Activated T-cell treated with anti-CD3 and anti-CD28 coated beads, Interleukin-2, amount 50 U/mL, for 72 hours (primary cell): Measurements from ENCODE around the gene AKAP6. TPM values are rescaled to one million over a fixed set of nuclear protein-coding genes. Genes with fewer than 3 reads are reported as not detected.

ENCODE experiments used
- ATAC-seq, 2 donors: fragments of 150-1000 bp; cut with Tn5 transposase; replicated peaks in 1 of 2; 2 replicates each; pipeline ENCODE4 v1.10.0; 2021; ENCODE audit warnings: moderate library complexity in 2 of 2, mild to moderate bottlenecking in 1 of 2
- DNase-seq, 2 donors: peaks; one replicate each; pipeline ENCODE4 v3.0.0; 2021 to 2022; ENCODE audit warnings: mixed read lengths in 1 of 2
- H3K27ac Mint-ChIP-seq: one replicate; pipeline ENCODE4 v1.8.0; 2022; ENCODE audit warnings: mild to moderate bottlenecking, moderate library complexity, mixed read lengths
- H3K27me3 Mint-ChIP-seq: one replicate; pipeline ENCODE4 v1.8.0; 2022; ENCODE audit warnings: low read depth, mixed read lengths
- H3K36me3 Mint-ChIP-seq, 2 donors: one replicate each; pipeline ENCODE4 v1.8.0; 2022; ENCODE audit warnings: mixed read lengths in 2 of 2, mild to moderate bottlenecking in 1 of 2; ENCODE audit not compliant: insufficient read depth in 2 of 2
- H3K4me1 Mint-ChIP-seq: one replicate; pipeline ENCODE4 v1.8.0; 2022; ENCODE audit warnings: low read depth, mixed read lengths
- H3K4me3 Mint-ChIP-seq, 2 donors: one replicate each; pipeline ENCODE4 v1.8.0; 2022; ENCODE audit warnings: mild to moderate bottlenecking in 2 of 2, mixed read lengths in 2 of 2, moderate library complexity in 2 of 2
- H3K9me3 Mint-ChIP-seq, 2 donors: one replicate each; pipeline ENCODE4 v1.8.0; 2022; ENCODE audit warnings: mixed read lengths in 2 of 2
- total RNA-seq, 2 donors: library from RNA; stranded (reverse); gene quantifications; one replicate each; pipeline ENCODE4 v1.2.3, GENCODE V29; 2022

The AKAP6 gene
- total RNA-seq, 2 donors from 2014 or later = 3.6 to 3.9 TPM

DNA sequence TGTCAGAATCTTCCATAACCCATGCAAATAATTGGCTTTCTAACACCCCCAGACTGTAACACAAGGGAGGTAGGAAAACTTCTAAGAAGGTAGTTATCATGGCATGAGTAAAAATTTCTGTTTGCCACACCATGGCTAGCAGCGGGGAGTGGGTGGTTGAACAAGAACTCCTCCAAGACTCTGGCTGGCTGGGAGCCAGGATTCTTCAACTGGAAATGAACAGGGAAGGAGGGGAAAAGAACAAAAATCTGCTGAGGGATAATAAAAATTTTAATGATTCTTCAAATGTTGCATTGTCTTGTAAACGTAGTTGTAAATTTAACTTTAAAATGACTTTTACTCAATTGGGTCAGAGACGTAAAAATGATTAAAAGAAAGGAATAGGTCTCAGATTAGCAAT lies 78.9 kb downstream of the AKAP6 start:
- H3K27me3 Mint-ChIP-seq = no peaks in the 10 kb centered on the region
- H3K9me3 Mint-ChIP-seq = no peaks in the 10 kb centered on the region
- H3K4me3 Mint-ChIP-seq = no peak overlapping the region
- ATAC-seq = no peak
- no peak overlapping the region for H3K27ac Mint-ChIP-seq
- no peaks in the 10 kb centered on the region for H3K4me1 Mint-ChIP-seq
- H3K36me3 Mint-ChIP-seq = no peaks in the 10 kb centered on the region
- DNase-seq = no peak

- H3K36me3 Mint-ChIP-seq = no peaks in the 10 kb centered on the region
Measured at GRCh38 chr14:32412103-32412502, 83.0 kb downstream of the AKAP6 start.

GRCh38 chr14:32412532-32412931 lies 83.4 kb downstream of the AKAP6 start:
- no peak overlapping the region for H3K27ac Mint-ChIP-seq
- no peaks in the 10 kb centered on the region for H3K4me1 Mint-ChIP-seq
- ATAC-seq (no peak), DNase-seq (no peak)
- no peaks in the 10 kb centered on the region for H3K9me3 Mint-ChIP-seq
- no peaks in the 10 kb centered on the region for H3K27me3 Mint-ChIP-seq
- no peaks in the 10 kb centered on the region for H3K36me3 Mint-ChIP-seq
- H3K4me3 Mint-ChIP-seq = no peak overlapping the region

More at GRCh38 chr14:32412103-32412502, 83.0 kb downstream of the AKAP6 start:
- Mint-ChIP-seq H3K27me3 (no peaks in the 10 kb centered on the region), H3K4me3 (no peak overlapping the region), H3K9me3 (no peaks in the 10 kb centered on the region), H3K27ac (no peak overlapping the region), H3K4me1 (no peaks in the 10 kb centered on the region)
- ATAC-seq = no peak
- no peak for DNase-seq

- no peaks in the 10 kb centered on the region for H3K27me3 Mint-ChIP-seq
- no peak overlapping the region for H3K4me3 Mint-ChIP-seq
- H3K27ac Mint-ChIP-seq = no peak overlapping the region
- no peak for DNase-seq
- no peak for ATAC-seq
- H3K36me3 Mint-ChIP-seq = no peaks in the 10 kb centered on the region
- H3K9me3 Mint-ChIP-seq = no peaks in the 10 kb centered on the region
- H3K4me1 Mint-ChIP-seq = no peaks in the 10 kb centered on the region
Measured at GRCh38 chr14:32413967-32414640, 85.0 kb downstream of the AKAP6 start.

- H3K9me3 Mint-ChIP-seq = no peaks in the 10 kb centered on the region
- no peak overlapping the region for H3K27ac Mint-ChIP-seq
- ATAC-seq (no peak), DNase-seq (no peak)
- no peaks in the 10 kb centered on the region for H3K4me1 Mint-ChIP-seq
- no peaks in the 10 kb centered on the region for H3K27me3 Mint-ChIP-seq
- no peaks in the 10 kb centered on the region for H3K36me3 Mint-ChIP-seq
- H3K4me3 Mint-ChIP-seq = no peak overlapping the region
Measured at GRCh38 chr14:32414808-32415255, 85.7 kb downstream of the AKAP6 start.

GRCh38 chr14:32417956-32418552 lies 89.0 kb downstream of the AKAP6 start:
- H3K36me3 Mint-ChIP-seq = no peaks in the 10 kb centered on the region
- no peaks in the 10 kb centered on the region for H3K27me3 Mint-ChIP-seq
- DNase-seq (no peak), ATAC-seq (no peak)
- H3K9me3 Mint-ChIP-seq = no peaks in the 10 kb centered on the region
- H3K4me1 Mint-ChIP-seq = no peaks in the 10 kb centered on the region
- H3K4me3 Mint-ChIP-seq = no peak overlapping the region
- H3K27ac Mint-ChIP-seq = no peak overlapping the region

DNA sequence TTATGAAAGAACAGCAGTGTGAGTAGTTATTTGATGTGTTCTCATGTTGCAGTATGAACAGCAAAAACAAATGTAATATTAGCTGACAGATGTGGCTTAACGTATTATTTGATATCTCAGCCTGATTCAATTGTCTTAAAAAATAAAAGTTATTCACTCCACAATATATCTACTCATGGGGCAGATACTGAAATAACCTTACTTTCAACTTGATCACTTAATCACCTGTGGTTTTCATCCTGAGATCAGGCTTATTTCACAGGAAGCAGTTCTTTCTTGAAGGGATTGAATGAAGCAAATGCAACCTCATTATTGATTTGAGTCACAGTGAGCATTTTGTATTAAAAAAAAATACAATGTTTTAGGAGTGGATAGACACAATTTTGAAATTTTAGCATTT lies 90.3 kb downstream of the AKAP6 start:
- H3K4me1 Mint-ChIP-seq = no peaks in the 10 kb centered on the region
- no peaks in the 10 kb centered on the region for H3K27me3 Mint-ChIP-seq
- peaks cover 0 to under 1% of the 10 kb centered on the region in 2 donors for H3K9me3 Mint-ChIP-seq
- no peak for ATAC-seq
- no peak overlapping the region for H3K4me3 Mint-ChIP-seq
- DNase-seq = no peak
- no peaks in the 10 kb centered on the region for H3K36me3 Mint-ChIP-seq
- H3K27ac Mint-ChIP-seq = no peak overlapping the region

GRCh38 chr14:32421781-32422180 lies 92.7 kb downstream of the AKAP6 start:
- no peaks in the 10 kb centered on the region for H3K4me1 Mint-ChIP-seq
- no peak overlapping the region for H3K27ac Mint-ChIP-seq
- no peak for DNase-seq
- no peak overlapping the region for H3K4me3 Mint-ChIP-seq
- no peak for ATAC-seq
- H3K27me3 Mint-ChIP-seq = no peaks in the 10 kb centered on the region
- H3K9me3 Mint-ChIP-seq = peaks cover 0 to 2% of the 10 kb centered on the region in 2 donors
- no peaks in the 10 kb centered on the region for H3K36me3 Mint-ChIP-seq

DNA sequence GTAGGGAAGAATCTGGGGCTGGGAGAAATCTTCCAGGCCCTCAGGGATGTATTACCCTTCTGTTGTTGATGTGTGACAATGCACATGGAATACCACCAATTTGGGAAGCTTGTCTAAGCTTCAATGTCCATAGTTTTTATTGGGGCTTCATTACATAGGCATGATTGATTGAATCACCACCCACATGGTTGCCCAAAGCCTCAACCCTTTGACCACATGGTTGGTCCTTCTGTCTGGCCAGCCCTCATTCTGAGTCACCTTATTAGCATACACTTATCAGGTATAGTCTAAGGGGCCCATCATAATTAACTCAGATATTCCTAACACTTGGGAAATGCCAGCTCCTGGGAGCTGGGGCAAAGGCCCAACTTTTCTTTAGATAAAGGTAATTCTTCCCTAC lies 93.3 kb downstream of the AKAP6 start:
- Mint-ChIP-seq H3K27me3 (no peaks in the 10 kb centered on the region), H3K27ac (no peak overlapping the region), H3K36me3 (no peaks in the 10 kb centered on the region), H3K9me3 (peaks cover 0 to 2% of the 10 kb centered on the region in 2 donors), H3K4me1 (no peaks in the 10 kb centered on the region), H3K4me3 (no peak overlapping the region)
- DNase-seq (no peak), ATAC-seq (no peak)

DNA sequence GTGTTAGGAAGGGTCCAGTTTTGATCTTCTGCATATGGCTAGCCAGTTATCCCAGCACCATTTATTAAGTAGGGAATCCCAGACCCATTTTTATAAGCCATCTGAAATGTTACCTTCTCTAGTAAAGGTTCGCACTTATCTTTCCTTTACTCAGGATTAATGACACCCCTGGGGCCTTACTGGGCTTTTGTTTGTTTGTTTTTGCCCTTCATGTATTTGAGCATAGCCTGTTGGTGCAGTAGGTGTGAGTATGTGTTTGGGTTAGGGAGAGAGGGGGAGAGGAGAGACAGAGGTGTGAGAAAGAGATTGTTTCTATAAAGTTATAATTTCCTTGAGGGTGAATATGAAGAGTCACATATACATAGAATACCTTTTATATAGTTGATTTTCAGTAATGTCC lies 96.9 kb downstream of the AKAP6 start:
- no peaks in the 10 kb centered on the region for H3K27me3 Mint-ChIP-seq
- no peaks in the 10 kb centered on the region for H3K36me3 Mint-ChIP-seq
- H3K4me1 Mint-ChIP-seq = no peaks in the 10 kb centered on the region
- no peak for DNase-seq
- ATAC-seq = no peak
- no peak overlapping the region for H3K27ac Mint-ChIP-seq
- no peak overlapping the region for H3K4me3 Mint-ChIP-seq
- H3K9me3 Mint-ChIP-seq = peaks cover 0 to 2% of the 10 kb centered on the region in 2 donors

- H3K9me3 Mint-ChIP-seq = peaks cover 0 to 2% of the 10 kb centered on the region in 2 donors
- no peak overlapping the region for H3K4me3 Mint-ChIP-seq
- H3K27me3 Mint-ChIP-seq = no peaks in the 10 kb centered on the region
- H3K27ac Mint-ChIP-seq = no peak overlapping the region
- H3K36me3 Mint-ChIP-seq = no peaks in the 10 kb centered on the region
- no peak for ATAC-seq
- H3K4me1 Mint-ChIP-seq = no peaks in the 10 kb centered on the region
- no peak for DNase-seq
Measured at GRCh38 chr14:32426586-32427388, 97.7 kb downstream of the AKAP6 start.

DNA sequence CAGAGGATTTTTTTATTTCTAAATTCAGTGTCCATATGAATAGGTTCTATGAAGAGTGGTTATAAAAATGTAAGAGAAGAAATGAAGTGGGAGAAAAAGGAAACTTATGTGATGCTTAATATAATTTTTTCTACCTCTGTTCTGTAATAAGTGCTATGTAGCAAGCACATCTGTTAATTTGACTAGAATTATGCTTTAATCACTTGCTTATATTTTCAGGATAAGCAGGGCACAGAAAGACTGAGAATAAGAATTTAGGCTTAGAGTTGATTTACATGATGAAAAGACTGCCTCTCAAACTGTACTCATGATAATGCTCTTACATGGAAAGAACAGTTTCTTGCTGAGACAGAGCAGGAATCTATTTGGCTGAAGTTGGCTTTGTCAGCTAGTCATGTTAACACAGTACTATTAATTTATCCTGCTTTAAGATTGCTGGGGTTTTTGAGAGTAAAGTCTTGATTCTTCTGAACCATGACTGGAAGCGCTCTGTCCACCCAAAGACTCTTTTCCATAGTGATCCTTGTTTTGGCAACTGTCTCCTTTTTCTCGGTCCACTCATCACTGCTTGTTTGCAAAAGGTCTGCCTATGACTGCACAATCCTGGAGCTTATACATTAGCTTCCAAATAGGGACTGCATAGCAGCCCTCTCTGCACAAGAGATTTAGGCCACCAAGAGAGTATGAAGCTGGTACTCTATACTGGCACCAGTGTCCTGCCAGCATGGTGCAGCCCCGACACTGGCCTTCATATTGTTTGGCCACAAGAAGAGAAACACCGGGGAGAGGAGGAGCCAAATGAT lies 98.8 kb downstream of the AKAP6 start:
- DNase-seq = no peak
- no peaks in the 10 kb centered on the region for H3K4me1 Mint-ChIP-seq
- ATAC-seq = no peak
- no peaks in the 10 kb centered on the region for H3K27me3 Mint-ChIP-seq
- H3K9me3 Mint-ChIP-seq = peaks cover 0 to 2% of the 10 kb centered on the region in 2 donors
- H3K36me3 Mint-ChIP-seq = no peaks in the 10 kb centered on the region
- no peak overlapping the region for H3K27ac Mint-ChIP-seq
- no peak overlapping the region for H3K4me3 Mint-ChIP-seq

- no peak overlapping the region for H3K27ac Mint-ChIP-seq
- ATAC-seq (no peak), DNase-seq (no peak)
- no peaks in the 10 kb centered on the region for H3K36me3 Mint-ChIP-seq
- no peaks in the 10 kb centered on the region for H3K4me1 Mint-ChIP-seq
- no peaks in the 10 kb centered on the region for H3K27me3 Mint-ChIP-seq
- H3K9me3 Mint-ChIP-seq = peaks cover 0 to 2% of the 10 kb centered on the region in 2 donors
- no peak overlapping the region for H3K4me3 Mint-ChIP-seq
Measured at GRCh38 chr14:32428875-32429274, 99.8 kb downstream of the AKAP6 start.
